ENCODE data around the gene KIFBP.
"Not testable (repeated sequence)": the region's sequence is repeated elsewhere in the genome, so short reads cannot be mapped to it uniquely, and the experiment has no call there.

Gene KIFBP, protein sequence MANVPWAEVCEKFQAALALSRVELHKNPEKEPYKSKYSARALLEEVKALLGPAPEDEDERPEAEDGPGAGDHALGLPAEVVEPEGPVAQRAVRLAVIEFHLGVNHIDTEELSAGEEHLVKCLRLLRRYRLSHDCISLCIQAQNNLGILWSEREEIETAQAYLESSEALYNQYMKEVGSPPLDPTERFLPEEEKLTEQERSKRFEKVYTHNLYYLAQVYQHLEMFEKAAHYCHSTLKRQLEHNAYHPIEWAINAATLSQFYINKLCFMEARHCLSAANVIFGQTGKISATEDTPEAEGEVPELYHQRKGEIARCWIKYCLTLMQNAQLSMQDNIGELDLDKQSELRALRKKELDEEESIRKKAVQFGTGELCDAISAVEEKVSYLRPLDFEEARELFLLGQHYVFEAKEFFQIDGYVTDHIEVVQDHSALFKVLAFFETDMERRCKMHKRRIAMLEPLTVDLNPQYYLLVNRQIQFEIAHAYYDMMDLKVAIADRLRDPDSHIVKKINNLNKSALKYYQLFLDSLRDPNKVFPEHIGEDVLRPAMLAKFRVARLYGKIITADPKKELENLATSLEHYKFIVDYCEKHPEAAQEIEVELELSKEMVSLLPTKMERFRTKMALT

DNA sequence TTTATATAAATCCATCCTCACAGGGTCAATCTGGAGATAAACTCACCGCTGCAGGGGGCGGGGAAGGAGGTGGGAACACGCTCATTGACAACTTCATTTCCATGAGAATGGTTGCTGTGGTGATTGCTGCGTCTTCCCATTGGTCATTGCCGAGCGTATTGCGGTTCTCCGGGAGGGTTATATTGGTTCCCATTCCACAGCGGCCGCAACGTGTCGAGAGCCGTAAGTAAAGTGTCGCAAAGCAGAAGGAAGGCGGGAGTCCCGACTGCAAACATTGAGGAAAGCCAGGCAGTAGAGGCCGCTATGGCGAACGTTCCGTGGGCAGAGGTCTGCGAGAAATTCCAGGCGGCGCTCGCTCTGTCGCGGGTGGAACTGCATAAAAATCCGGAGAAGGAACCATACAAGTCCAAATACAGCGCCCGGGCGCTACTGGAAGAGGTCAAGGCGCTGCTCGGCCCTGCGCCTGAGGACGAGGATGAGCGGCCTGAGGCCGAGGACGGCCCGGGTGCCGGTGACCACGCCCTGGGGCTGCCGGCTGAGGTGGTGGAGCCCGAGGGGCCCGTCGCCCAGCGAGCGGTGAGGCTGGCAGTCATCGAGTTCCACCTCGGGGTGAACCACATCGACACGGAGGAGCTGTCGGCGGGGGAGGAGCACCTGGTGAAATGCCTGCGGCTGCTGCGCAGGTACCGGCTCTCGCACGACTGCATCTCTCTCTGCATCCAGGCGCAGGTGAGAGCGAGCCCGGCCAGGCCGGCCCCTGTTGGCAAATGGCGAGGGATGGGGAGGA is at the start of gene KIFBP:
Gene KIFBP (plus strand): TSS at position 274 of the 787 bp plus-strand sequence. CDS start 30 bp downstream, at position 304.
- DNase-seq: peak; percentile 70

DNA sequence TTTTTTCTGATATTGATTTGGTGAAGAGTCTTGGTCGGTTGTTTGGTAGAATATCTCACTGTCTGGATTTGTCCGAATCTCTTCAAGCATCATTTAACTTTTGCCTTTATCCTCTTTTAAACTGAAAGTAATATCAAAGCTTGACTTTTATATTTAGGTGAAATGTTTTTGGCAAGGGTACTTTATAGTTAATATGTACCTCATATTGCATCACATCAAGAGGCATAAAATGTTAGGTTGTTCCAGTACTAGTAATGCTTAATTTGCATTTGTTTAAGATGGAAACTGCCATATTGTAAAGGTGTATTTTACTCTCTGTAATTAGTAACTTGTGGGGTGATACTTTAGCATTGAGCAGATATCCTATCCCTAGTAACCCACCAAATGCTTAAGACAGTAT is 49.7 kb upstream of the KIFBP start:
- DNase-seq: no peak

DNA sequence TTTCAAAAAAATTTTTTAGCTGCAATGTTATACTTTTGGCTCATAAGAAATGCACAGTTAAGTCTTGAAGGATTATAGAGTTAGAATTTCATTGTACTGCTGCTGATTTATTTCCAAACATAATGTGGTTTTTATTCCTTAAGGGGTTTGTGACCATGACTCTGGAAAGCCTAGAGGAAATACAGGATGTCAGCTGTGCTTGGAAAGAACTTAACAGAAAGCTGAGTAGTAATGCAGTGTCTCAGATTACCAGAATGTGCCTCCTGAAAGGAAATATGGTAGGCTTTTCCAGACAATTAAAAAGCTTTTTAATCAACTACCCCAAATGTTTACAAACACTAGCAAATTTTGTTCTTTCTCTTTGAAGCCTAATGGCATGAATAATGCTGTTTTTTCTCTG is 47.7 kb upstream of the KIFBP start:
- not testable (repeated sequence) for DNase-seq

DNA sequence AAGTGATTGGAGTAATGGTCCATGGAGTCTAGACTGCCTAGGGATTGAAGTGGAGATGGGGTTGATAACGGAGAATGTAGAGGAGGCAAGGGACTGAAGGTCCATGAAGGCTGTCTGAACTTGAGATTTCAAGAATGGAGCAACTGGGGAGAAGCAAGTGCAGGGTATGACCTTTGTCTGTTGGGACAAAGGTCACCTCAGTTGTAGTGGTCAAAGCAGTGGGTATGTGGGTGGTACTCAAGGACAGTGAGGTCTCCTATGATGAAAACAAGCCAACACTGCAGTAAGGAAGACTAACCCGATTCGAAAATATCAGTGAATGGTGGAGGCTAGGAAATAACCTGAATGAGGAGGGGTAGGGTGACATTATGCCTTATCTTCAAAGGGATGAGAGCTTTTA is 38.0 kb upstream of the KIFBP start:
- no peak for DNase-seq

DNA sequence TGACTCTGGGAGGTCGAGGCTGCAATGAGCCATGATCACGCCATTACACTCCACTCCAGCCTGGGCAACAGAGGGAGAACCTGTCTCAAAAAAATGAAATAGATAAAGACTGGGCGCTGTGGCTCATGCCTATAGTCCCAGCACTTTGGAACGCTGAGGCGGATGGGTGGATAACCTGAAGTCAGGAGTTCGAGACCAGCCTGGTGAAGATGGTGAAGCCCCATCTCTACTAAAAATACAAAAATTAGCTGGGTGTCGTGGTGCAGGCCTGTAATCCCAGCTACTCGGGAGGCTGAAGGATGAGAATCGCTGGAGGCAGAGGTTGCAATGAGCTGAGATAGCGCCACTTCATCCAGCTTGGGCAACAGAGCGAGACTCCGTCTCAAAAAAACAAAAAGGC is 33.7 kb upstream of the KIFBP start:
- DNase-seq: no peak

DNA sequence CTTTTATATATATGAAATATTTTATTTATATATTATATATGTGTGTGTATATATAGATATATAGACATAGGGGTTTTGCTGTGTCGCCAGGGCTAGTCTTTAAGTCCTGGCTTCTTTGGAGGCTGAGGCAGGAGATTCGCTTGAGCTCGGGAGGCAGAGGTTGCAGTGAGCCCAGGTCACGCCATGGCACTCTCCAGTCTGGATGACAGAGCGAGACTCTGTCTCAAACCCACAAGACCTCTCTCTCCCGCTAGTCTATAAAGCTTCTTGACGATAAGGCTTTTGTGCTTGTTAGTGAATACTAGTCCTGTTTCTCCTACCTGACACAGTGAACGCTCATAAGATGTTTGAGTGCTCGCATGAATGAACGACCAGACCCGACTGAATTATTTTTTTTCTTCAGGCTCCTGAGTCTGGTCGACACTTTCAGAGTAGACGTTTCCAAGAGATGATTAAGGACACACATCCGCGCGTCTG is 33.2 kb upstream of the KIFBP start:
- DNase-seq: no peak

DNA sequence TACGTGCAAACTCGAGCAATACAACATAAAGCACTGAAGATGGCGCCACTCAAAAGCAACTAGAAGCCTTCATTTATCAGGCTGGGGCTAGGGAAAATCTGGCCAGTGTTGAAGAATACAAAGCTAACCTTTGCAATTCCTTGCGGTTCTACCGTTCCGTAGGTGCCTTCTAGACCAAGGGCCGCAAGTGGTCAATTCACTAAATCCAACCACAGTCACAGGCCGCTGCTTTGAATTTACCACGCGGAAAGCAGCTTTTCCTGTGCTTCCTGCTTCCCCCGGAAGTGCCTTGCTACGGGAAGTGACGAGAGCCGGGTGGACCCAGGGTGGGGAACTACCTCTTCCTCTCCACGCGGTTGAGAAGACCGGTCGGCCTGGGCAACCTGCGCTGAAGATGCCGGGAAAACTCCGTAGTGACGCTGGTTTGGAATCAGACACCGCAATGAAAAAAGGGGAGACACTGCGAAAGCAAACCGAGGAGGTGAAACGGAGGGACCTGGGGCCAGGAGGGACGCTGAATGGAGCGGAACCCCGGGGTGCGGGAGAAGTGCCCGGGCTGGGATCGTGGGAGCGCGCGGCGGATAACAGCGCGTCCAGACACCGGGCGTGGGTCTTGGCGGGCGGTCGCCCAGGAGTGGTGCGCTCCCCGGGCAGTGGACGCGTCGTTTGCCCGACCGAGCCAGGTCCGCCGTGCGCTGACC is 32.6 kb upstream of the KIFBP start, which contains the start of gene DDX21:
Gene DDX21 (plus strand): TSS at position 339 of the 701 bp plus-strand sequence. CDS start 56 bp downstream, at position 395.
- DNase-seq: peak; percentile 81

DNA sequence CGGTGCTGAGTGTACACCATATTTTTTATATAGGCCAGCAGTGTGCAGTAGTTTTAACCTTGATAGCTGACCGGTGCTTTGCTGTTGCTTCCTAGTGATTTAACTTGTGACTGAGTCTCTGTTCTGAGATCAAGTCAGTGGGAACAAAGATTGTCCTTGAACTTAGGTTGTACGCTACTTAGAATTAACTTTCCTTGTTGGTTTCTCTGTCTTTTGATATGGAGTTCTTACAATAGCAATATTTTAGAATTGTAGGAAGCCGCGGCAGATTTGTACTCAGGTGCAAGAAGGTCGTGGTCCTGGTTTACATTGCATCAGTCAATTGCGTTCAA is 31.4 kb upstream of the KIFBP start:
- DNase-seq: no peak

DNA sequence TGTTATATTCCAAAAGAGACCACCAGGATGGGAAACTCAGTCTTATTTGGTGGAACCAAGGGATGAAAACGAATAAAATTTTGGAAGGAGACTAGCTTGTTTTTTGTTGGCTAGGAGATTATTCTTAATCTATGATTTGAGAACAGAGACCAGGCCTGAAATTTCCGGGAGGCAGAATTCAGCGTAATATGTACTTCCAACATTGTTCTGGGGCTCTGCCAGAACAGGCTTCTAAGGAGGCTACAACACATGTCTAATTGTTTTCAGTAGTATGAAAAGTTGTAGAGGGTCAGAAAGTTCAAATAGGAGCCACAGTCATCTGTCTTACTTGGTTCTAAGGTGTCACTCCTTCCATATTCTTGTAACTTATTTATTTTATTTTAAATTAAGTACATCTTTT is 30.9 kb upstream of the KIFBP start:
- no peak for DNase-seq

DNA sequence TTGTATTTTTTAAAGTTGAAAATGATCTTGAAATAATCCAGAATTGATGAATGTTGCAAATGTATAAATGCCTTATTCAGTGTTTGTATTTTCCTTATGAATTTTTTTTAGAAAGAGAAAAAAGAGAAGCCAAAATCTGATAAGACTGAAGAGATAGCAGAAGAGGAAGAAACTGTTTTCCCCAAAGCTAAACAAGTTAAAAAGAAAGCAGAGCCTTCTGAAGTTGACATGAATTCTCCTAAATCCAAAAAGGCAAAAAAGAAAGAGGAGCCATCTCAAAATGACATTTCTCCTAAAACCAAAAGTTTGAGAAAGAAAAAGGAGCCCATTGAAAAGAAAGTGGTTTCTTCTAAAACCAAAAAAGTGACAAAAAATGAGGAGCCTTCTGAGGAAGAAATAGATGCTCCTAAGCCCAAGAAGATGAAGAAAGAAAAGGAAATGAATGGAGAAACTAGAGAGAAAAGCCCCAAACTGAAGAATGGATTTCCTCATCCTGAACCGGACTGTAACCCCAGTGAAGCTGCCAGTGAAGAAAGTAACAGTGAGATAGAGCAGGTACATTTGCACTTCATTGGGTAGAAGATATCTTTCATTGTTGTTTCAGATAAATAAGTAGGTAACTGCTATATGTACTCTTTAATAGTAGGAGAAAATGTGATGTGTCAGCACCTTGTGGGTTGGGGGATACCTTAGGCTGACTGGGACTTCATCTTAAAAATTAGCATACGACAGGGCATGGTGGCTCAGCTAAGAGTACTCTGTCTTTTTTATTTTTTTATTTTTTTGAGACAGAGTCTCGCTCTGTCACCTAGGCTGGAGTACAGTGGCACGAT is 28.7 kb upstream of the KIFBP start:
- no peak for DNase-seq

DNA sequence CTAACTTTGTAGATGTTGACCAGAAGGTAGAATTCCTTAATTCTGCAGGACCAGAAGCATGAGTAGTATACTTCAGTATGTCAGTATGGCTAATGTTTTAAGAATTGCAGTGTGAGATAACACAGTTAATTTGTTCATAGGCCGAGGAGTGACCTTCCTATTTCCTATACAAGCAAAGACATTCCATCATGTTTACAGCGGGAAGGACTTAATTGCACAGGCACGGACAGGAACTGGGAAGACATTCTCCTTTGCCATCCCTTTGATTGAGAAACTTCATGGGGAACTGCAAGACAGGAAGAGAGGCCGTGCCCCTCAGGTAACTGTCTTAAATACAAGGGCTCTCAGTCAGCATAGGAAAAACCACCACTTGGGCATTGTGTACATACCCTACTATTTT is 25.5 kb upstream of the KIFBP start:
- no peak for DNase-seq

DNA sequence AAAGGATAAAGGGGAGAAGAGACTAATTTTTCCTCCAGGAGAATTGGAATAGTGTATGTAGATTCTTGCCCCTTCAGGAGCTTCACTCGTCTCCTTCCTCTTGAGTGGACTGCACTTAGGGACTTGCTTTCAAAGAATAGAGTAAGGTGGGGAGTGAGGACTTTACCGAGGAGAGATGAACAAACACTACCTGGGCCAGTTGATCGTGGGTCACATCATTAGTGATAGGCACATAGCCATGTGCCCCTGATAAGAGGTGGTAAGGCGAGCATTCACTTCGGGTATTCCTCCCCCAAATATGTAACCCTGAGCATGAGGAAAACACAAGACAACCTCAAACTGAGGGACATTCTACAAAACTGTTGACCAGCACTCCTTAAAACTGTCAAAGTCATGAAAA is 14.6 kb upstream of the KIFBP start:
- no peak for DNase-seq

DNA sequence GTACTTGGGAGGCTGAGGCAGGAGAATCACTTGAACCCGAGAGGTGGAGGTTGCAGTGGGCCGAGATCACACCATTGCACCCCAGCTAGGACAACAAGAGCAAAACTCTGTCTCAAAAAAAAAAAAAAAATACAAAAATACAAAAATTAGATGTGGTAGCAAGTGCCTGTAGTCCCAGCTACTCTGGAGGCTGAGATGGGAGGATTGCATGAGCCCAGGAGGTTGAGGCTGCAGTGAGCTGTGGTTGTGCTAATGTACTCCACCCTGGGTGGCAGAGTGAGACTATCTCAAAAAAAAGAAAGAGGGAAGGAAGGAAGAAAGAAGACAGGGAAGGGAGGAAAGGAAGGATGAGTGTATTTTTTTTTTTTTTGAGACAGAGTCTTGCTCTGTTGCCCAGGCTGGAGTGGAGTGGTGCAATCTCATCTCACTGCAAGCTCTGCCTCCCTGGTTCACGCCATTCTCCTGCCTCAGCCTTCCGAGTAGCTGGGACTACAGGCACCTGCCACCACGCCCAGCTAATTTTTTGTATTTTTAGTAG is 12.6 kb upstream of the KIFBP start:
- not testable (repeated sequence) for DNase-seq

DNA sequence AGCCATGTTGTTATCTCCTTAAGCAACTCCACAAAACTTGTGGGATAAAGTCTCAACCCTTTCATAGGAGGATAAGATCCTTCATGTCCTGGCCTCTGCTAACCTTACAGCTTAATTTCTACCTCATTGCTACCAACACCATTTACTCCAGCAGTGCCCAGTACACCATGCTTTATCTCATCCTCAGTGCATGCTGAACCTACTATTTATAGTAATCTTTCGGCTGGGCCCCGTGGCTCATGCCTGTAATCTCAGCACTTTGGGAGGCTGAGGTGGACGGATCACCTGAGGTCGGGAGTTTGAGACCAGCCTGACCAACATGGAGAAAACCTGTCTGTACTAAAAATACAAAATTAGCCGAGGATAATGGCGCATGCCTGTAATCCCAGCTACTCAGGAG is 8.9 kb upstream of the KIFBP start:
- not testable (repeated sequence) for DNase-seq

DNA sequence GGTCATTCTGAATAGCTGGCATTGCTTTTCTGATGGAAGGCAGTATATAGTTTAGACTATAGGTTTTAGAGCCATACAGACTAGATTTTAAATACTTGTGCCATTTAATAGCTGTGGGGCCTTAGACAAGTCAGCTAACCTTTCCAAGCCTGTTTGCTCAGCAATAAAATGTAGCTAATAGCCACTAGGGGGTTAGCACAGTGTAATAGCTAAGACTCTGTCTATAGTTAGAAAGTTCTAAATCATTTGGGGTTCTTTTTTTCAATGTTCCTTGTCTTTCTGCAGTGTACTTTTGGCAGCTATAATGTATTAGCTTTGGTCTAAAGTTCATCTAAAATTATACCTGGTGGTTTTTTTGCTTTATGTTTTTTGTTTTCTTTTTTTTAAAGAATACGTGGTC is 7.5 kb upstream of the KIFBP start:
- DNase-seq: no peak

DNA sequence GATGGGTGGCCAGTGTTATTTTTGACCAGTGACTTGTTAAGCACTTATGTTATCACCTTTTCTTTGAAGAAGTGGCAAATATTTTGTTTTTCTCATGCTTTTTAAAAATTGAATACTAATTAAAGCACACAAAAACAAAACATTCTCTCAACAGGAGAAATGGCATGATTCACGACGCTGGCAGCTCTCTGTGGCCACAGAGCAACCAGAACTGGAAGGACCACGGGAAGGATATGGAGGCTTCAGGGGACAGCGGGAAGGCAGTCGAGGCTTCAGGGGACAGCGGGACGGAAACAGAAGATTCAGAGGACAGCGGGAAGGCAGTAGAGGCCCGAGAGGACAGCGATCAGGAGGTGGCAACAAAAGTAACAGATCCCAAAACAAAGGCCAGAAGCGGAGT is 6.2 kb upstream of the KIFBP start:
- DNase-seq: no peak

DNA sequence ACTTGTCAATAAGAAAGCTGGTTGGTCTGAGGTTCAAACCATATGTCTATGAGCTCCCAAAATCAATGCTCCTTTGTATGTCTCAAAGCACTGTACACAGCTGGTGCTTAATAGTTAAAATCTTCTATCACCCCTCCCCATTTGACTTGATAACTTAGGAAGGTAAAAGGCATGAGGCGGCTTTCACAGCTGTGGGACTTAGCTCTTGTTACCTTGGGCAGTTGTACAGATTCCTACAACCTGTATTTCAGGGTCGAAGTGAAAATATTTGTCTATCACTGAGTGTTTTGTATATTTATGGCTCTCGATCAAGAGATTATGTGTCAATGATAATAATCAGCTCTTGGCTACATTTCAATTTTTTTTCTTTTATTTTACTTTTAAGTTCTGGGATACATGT is 992 bp upstream of the KIFBP start:
- no peak for DNase-seq

DNA sequence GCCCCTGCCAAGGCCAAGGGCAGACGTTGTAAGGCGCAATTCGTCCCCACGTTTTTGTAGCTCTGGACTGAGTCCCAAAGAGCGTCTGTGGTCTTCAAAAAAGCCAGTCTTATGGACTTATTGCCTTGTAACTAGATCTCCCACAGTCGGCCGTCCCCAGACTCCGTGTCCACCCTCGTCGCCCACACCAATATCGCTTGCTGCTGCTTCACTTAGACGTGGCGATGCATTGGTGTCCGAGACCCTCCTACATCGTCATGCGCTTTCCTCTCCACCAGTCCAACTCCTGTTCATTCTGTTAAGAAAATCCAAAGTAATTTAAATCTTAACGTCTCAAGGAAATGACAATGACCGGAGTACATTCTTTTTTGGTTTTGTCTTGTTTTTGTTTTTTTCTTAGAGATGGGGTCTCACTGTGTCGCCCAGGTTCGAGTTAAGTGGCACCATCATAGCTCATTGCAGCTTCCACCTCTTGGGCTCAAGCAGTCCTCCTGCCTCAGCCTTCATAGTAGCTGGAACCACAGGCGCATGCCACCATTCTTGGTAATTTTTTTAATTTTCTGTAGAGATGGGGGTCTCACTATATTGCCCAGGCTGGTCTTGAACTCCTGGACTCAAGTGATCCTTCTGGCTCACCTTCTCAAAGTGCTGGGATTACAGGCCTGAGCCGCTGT is 851 bp downstream of the KIFBP start:
- DNase-seq: no peak

DNA sequence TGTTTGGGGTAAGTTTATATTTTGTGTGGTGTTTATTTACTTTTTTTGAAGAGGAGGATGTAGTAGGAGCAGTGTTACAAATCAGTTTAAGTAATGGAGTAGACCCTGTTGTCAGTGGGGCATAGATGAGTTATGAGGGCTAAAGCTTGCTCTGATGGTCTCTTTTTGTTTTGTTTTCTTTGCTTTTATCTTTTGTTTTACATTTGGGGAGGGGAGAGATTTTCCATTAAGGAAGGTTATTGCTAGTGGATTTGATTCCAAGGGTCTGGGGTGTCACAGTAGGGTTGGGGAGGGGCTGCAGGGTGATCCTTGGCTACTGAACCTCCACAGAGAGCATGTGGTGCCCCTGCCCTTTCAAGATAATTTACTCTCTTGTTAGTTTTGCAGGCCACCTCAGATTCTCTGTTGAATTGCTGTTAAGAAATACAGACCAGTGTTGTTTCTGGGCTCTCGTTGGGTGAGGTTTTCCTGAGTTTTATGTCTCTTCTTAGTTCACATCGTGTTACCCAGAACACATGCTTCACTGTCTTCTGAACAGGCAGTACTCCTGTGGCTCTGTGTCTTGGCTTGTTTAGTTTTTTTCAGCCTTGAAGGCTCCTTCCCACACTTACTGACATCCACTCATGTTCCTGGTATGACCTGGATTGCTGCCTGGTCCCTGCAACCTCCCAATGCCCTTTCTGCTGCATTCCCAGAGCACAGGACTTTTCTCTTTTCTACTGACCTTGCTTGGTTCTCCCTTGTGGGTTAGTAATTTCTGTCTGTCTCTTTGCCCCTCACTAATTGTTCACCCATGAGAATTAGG is 4.2 kb downstream of the KIFBP start:
- no peak for DNase-seq

DNA sequence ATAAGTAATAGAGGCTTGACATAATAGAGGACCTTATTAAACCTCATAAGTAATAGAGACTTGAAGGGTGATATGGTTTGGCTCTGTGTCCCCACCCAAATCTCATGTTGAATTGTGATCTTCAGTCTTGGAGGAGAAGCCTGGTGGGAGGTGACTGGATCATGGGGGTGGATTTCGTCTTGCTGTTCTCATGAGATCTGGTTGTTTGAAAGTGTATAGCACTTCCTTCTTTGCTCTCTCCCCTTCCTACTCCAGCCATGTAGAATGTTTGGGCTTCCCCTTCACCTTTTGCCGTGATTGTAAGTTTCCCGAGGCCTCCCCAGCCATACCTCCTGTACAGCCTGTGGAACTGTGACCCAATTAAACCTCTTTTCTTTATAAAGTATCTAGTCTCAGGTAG is 8.6 kb downstream of the KIFBP start:
- DNase-seq: no peak

Measured in activated effector memory CD4-positive, alpha-beta T cell treated with Interleukin-2 at 50 U/mL for 16 hours (primary cell).